ENCODE results near the gene BHMT2. TPM values are rescaled to one million over a fixed set of nuclear protein-coding genes. Genes with fewer than 3 reads are reported as not detected.

The BHMT2 gene
- total and polyA plus RNA-seq, 10 of the 15 experiments (the other 5 are each of a cell fraction or from before 2014, with no cell fraction given), result not detected

DNA sequence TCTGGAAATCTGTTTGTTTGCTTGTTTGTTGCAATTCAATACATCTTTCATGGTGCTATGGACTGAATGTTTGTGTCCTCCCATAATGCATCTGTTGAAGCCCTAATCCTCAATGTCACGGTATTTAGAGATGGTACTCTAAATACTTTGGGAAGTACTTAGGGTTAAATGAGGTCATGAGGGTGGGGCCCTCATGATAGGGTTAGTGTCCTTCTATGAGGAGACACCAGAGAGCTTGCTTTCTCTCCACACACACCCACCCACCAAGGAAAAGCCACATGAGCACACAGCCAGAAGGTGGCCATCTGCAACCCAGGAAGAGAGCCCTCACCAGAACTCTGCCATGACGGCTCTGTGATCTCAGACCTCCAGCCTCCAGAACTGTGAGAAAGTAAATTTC is 32.8 kb upstream of the BHMT2 start (continued):
- TF ChIP-seq, protein P1, sequence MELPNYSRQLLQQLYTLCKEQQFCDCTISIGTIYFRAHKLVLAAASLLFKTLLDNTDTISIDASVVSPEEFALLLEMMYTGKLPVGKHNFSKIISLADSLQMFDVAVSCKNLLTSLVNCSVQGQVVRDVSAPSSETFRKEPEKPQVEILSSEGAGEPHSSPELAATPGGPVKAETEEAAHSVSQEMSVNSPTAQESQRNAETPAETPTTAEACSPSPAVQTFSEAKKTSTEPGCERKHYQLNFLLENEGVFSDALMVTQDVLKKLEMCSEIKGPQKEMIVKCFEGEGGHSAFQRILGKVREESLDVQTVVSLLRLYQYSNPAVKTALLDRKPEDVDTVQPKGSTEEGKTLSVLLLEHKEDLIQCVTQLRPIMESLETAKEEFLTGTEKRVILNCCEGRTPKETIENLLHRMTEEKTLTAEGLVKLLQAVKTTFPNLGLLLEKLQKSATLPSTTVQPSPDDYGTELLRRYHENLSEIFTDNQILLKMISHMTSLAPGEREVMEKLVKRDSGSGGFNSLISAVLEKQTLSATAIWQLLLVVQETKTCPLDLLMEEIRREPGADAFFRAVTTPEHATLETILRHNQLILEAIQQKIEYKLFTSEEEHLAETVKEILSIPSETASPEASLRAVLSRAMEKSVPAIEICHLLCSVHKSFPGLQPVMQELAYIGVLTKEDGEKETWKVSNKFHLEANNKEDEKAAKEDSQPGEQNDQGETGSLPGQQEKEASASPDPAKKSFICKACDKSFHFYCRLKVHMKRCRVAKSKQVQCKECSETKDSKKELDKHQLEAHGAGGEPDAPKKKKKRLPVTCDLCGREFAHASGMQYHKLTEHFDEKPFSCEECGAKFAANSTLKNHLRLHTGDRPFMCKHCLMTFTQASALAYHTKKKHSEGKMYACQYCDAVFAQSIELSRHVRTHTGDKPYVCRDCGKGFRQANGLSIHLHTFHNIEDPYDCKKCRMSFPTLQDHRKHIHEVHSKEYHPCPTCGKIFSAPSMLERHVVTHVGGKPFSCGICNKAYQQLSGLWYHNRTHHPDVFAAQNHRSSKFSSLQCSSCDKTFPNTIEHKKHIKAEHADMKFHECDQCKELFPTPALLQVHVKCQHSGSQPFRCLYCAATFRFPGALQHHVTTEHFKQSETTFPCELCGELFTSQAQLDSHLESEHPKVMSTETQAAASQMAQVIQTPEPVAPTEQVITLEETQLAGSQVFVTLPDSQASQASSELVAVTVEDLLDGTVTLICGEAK (IDR thresholded peaks at IDR 0.05; ENCODE audit: borderline replicate concordance), result no peak
- TF ChIP-seq CEBPB (IDR thresholded peaks at IDR 0.05; ENCODE audit: borderline replicate concordance in 1 of 2, low read depth in 2 of 2, low read length in 2 of 2), result no peak

DNA sequence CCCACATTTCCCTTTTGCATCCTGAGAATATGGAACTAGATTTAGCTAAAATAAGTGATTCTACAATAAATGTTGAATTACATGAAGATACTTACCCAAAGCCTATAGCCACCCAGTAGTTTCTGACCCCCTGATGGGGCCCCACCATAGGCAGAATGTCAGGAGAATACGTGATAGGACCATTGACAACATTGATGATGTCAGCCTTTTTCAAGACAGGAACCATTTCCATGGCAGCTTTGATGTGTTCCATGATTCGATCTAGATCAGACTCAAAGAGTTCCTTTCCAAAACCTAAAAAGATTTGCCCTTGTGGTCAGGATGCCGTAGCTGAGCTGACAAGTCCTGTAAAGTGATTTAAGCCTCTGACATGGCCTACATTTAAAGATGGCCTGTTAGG is 27.4 kb upstream of the BHMT2 start:
- SMC1A ChIA-PET (ENCODE audit: uncharacterized antibody, unreplicated experiment), result interaction anchor here (1.4 kb wide), 1 partner anchor 22 kb away, joined by 4 read pairs; no protein-coding TSS in a partner anchor
- in situ Hi-C loops (cut with MboI) (no loop called here), intact Hi-C loops (cut with micrococcal nuclease; ENCODE audit: unreplicated experiment) (no loop called here)
- no peak overlapping the region for H3K27ac ChIP-seq (ENCODE audit: control insufficient read depth, insufficient read depth)
- no peak overlapping the region for H3K4me3 ChIP-seq
- TF ChIP-seq ZBED1 (IDR thresholded peaks at IDR 0.05; ENCODE audit: borderline replicate concordance) (no peak), NR2C1 (IDR thresholded peaks at IDR 0.05) (no peak), SIN3A (IDR thresholded peaks at IDR 0.05; ENCODE audit: low read depth, low read length) (no peak), STAT1 (conservative IDR thresholded peaks at IDR 0.05) (no peak), NRF1 (conservative IDR thresholded peaks at IDR 0.05; ENCODE audit: low read depth, low read length) (no peak), CEBPB (IDR thresholded peaks at IDR 0.05; ENCODE audit: borderline replicate concordance in 1 of 2, low read depth in 2 of 2, low read length in 2 of 2) (no peak), IKZF1 (conservative IDR thresholded peaks at IDR 0.05) (no peak), MEF2B (IDR thresholded peaks at IDR 0.05; ENCODE audit: partially characterized antibody, poor library complexity, severe bottlenecking) (no peak), LARP7 (IDR thresholded peaks at IDR 0.05) (no peak)
- TF ChIP-seq, protein P2, sequence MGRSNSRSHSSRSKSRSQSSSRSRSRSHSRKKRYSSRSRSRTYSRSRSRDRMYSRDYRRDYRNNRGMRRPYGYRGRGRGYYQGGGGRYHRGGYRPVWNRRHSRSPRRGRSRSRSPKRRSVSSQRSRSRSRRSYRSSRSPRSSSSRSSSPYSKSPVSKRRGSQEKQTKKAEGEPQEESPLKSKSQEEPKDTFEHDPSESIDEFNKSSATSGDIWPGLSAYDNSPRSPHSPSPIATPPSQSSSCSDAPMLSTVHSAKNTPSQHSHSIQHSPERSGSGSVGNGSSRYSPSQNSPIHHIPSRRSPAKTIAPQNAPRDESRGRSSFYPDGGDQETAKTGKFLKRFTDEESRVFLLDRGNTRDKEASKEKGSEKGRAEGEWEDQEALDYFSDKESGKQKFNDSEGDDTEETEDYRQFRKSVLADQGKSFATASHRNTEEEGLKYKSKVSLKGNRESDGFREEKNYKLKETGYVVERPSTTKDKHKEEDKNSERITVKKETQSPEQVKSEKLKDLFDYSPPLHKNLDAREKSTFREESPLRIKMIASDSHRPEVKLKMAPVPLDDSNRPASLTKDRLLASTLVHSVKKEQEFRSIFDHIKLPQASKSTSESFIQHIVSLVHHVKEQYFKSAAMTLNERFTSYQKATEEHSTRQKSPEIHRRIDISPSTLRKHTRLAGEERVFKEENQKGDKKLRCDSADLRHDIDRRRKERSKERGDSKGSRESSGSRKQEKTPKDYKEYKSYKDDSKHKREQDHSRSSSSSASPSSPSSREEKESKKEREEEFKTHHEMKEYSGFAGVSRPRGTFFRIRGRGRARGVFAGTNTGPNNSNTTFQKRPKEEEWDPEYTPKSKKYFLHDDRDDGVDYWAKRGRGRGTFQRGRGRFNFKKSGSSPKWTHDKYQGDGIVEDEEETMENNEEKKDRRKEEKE (IDR thresholded peaks at IDR 0.05), result no peak
- H3K4me2 ChIP-seq (ENCODE audit: control insufficient read depth, insufficient read depth), result no peak overlapping the region
- H3K36me3 ChIP-seq (ENCODE audit: control insufficient read depth in 2 of 2, insufficient read depth in 2 of 2, low read length in 1 of 2), result no peaks in the 10 kb centered on the region
- FAIRE-seq, result no peak
- no peak for DNase-seq (ENCODE audit: low read depth, low spot score)
- H3K27me3 ChIP-seq (replicated peaks in 1 of 2; ENCODE audit: control insufficient read depth in 2 of 2, insufficient read depth in 2 of 2, low read length in 1 of 2), result no peaks in the 10 kb centered on the region; a peak in 1 of 4 replicates
- H3K9me3 ChIP-seq (replicated peaks; ENCODE audit: control insufficient read depth, insufficient read depth, low read length), result no peaks in the 10 kb centered on the region
- ATAC-seq, result no peak
- BruUV-seq (replicated peaks), result no TSS peak
- POLR2A ChIA-PET, result interaction anchor here (0.6 kb wide), 1 partner anchor 404 kb away, joined by 4 read pairs; no protein-coding TSS in a partner anchor
- H3K79me2 ChIP-seq (ENCODE audit: control insufficient read depth, insufficient read depth, low read length), result no peaks in the 10 kb centered on the region
- H3K9ac ChIP-seq (ENCODE audit: control insufficient read depth, insufficient read depth, low read length), result no peak overlapping the region
- CTCF ChIA-PET, result interaction anchor here (0.8 to 8.9 kb wide), 4 partner anchors 9 to 143 kb away, joined by 3 to 68 read pairs (median 5); no protein-coding TSS in a partner anchor
- no peaks in the 10 kb centered on the region for H4K20me1 ChIP-seq (ENCODE audit: control insufficient read depth, insufficient read depth)
- H3K4me1 ChIP-seq (ENCODE audit: control insufficient read depth, insufficient read depth, low read length), result no peaks in the 10 kb centered on the region
- RAD21 ChIA-PET (ENCODE audit: unreplicated experiment), result no interaction called here
- no peak overlapping the region for H2AFZ ChIP-seq (ENCODE audit: control insufficient read depth, low read depth, low read length)
- WGBS (ENCODE audit: insufficient coverage, insufficient replicate concordance, low lambda C conversion rate, missing lambda C conversion rate), result 36% methylated on average over 3 of the region's 3 CpGs

Data from GM12878 (cell line).